Measurements from ENCODE around the gene APBA1.

Gene APBA1

DNA sequence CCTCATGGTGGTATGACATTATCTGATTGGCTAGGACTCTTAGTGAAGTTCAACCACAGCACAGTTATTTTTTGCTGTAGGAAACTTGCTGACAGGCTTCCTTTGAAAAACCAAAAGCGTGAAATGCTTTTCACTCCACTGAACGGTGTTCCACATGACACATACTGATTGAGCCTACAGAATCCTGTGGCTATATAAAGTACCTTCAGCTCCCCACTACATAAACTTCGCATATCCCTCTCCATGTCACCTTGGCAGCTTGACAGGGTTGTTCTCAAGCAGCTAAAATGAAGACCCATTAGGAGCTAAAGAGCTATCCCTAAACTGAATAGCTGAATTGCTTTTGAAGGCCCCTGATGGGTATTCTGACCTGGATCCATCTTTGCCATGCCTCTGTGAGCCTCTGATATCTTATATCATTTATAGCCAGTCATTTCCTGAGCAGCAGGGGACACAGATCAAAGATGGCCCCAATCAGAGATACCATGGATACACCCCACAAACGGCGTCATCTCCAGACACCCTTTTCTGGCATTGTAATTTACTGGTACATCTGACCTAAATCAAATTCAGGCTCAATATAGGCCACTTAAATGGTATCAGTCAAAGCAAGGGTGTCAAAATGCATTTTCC, 91.5 kb downstream of the APBA1 start:
- no peak overlapping the region for H3K4me3 ChIP-seq (ENCODE audit: low read length)
- no peaks in the 10 kb centered on the region for H3F3A ChIP-seq (ENCODE audit: control insufficient read depth, insufficient read depth)
- H3K36me3 ChIP-seq (ENCODE audit: control insufficient read depth, low read length), result no peaks in the 10 kb centered on the region
- H4K20me1 ChIP-seq (ENCODE audit: control insufficient read depth, insufficient read depth, low read depth, low read length), result no peaks in the 10 kb centered on the region
- no peak overlapping the region for H3K27ac ChIP-seq (ENCODE audit: low read depth, low read length)
- no peaks in the 10 kb centered on the region for H3K9me3 ChIP-seq (ENCODE audit: control insufficient read depth, insufficient read depth, low read length)
- no peaks in the 10 kb centered on the region for H3K9me2 ChIP-seq (replicated peaks; ENCODE audit: control insufficient read depth, low read length)
- H3K79me2 ChIP-seq (ENCODE audit: control insufficient read depth, low read length), result no peaks in the 10 kb centered on the region
- no peak overlapping the region for H3K4me2 ChIP-seq (ENCODE audit: low read length)
- TF ChIP-seq, protein P1, sequence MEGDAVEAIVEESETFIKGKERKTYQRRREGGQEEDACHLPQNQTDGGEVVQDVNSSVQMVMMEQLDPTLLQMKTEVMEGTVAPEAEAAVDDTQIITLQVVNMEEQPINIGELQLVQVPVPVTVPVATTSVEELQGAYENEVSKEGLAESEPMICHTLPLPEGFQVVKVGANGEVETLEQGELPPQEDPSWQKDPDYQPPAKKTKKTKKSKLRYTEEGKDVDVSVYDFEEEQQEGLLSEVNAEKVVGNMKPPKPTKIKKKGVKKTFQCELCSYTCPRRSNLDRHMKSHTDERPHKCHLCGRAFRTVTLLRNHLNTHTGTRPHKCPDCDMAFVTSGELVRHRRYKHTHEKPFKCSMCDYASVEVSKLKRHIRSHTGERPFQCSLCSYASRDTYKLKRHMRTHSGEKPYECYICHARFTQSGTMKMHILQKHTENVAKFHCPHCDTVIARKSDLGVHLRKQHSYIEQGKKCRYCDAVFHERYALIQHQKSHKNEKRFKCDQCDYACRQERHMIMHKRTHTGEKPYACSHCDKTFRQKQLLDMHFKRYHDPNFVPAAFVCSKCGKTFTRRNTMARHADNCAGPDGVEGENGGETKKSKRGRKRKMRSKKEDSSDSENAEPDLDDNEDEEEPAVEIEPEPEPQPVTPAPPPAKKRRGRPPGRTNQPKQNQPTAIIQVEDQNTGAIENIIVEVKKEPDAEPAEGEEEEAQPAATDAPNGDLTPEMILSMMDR (IDR thresholded peaks at IDR 0.05; ENCODE audit: low read depth, low read length, poor library complexity, severe bottlenecking), result no peak
- no peak for TF ChIP-seq EZH2phosphoT487 (IDR thresholded peaks at IDR 0.05; ENCODE audit: borderline replicate concordance, low read length)
- no peaks in the 10 kb centered on the region for H3K4me1 ChIP-seq (ENCODE audit: control insufficient read depth, low read length)
- H3K27me3 ChIP-seq (ENCODE audit: control insufficient read depth, low read length), result no peaks in the 10 kb centered on the region

DNA sequence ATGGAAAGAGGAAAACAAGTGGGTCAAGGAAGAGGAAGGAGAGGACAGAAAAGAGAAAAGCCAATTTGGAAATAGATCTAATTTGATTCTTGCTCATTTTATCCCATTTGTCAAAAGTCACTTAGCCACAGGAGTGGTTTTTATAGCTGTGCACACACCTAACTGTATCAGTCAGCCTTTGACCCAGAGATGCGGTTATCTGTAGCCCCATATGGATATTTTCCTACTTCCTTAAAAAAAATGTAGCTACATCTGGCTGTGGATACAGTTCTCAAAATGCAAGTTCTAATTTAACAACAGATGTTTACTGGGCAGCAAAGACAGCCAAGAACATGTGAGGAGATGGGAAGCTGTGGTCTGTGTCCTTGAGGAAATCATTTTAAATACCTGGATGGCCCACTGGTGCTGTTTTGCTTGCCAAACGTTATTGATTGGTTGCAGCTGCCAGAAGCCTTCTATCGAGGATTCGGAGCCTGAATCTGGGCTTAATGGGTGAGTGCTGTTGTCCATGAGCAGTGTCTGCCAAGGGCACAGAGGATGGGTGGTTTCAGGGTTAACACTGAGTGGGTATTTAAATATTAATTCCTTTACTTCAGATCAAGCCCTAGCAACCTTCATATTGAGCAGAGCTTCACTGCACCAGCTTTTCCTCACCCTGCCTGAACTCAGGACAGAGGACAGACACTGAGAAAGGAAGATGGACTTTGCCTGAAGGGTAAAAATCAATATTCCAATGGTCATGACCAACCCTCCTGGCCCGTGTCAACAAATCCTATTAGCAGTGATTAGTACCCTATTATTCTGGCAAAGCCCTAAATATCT, 92.2 kb downstream of the APBA1 start:
- Histone ChIP-seq H3K9me2 (replicated peaks; ENCODE audit: control insufficient read depth, low read length) (no peaks in the 10 kb centered on the region), H3F3A (ENCODE audit: control insufficient read depth, insufficient read depth) (no peaks in the 10 kb centered on the region), H3K79me2 (ENCODE audit: control insufficient read depth, low read length) (no peaks in the 10 kb centered on the region), H3K27ac (ENCODE audit: low read depth, low read length) (no peak overlapping the region), H3K4me2 (ENCODE audit: low read length) (no peak overlapping the region), H3K36me3 (ENCODE audit: control insufficient read depth, low read length) (no peaks in the 10 kb centered on the region), H3K27me3 (ENCODE audit: control insufficient read depth, low read length) (no peaks in the 10 kb centered on the region), H3K4me3 (ENCODE audit: low read length) (no peak overlapping the region), H4K20me1 (ENCODE audit: control insufficient read depth, insufficient read depth, low read depth, low read length) (no peaks in the 10 kb centered on the region), H3K4me1 (ENCODE audit: control insufficient read depth, low read length) (no peaks in the 10 kb centered on the region), H3K9me3 (ENCODE audit: control insufficient read depth, insufficient read depth, low read length) (no peaks in the 10 kb centered on the region)
- TF ChIP-seq, protein P1 (IDR thresholded peaks at IDR 0.05; ENCODE audit: low read depth, low read length, poor library complexity, severe bottlenecking), result no peak
- TF ChIP-seq EZH2phosphoT487 (IDR thresholded peaks at IDR 0.05; ENCODE audit: borderline replicate concordance, low read length), result no peak

DNA sequence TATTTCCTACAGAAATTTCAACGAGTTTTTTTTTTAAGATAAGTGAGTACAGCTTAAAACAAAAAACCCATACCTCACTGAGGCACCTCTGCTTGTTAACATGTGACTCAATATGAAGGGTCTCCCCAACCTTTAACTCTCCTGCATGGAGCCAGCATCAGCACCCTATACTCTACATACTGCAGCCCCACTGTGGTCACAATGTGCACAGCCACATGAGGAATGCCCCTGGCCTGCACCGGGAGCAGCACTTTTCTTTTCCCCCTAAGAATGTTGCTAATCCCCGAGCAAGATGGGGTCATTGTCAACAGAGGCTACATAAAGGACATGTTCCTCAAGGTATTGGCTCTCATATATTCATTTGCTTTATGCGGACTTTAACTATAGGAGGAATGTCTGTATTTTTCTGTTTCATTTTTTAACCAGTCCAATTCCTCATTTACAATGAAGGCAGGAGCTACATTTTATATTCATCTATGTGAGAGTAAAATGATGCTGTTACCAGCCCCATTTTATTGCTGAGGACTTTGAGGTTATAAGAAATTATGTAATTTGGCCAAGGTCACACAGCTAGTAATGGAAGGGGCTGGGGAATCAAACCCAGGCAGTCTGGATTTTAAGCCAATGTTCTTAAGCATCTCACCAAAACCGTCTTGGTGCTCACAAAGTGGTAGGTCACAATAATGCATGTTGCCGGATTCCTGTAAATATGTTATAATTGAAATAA, 93.0 kb downstream of the APBA1 start:
- H3K4me3 ChIP-seq (ENCODE audit: low read length), result no peak overlapping the region

More for the DNA sequence above, 93.0 kb downstream of the APBA1 start:
- Histone ChIP-seq H3K4me1 (ENCODE audit: control insufficient read depth, low read length) (no peaks in the 10 kb centered on the region), H3K27ac (ENCODE audit: low read depth, low read length) (no peak overlapping the region), H3K9me3 (ENCODE audit: control insufficient read depth, insufficient read depth, low read length) (no peaks in the 10 kb centered on the region), H3K36me3 (ENCODE audit: control insufficient read depth, low read length) (no peaks in the 10 kb centered on the region), H3K79me2 (ENCODE audit: control insufficient read depth, low read length) (no peaks in the 10 kb centered on the region), H3K27me3 (ENCODE audit: control insufficient read depth, low read length) (no peaks in the 10 kb centered on the region), H3K9me2 (replicated peaks; ENCODE audit: control insufficient read depth, low read length) (no peaks in the 10 kb centered on the region), H3K4me2 (ENCODE audit: low read length) (no peak overlapping the region), H4K20me1 (ENCODE audit: control insufficient read depth, insufficient read depth, low read depth, low read length) (no peaks in the 10 kb centered on the region), H3F3A (ENCODE audit: control insufficient read depth, insufficient read depth) (no peaks in the 10 kb centered on the region)
- TF ChIP-seq, protein P1 (IDR thresholded peaks at IDR 0.05; ENCODE audit: low read depth, low read length, poor library complexity, severe bottlenecking), result no peak
- TF ChIP-seq EZH2phosphoT487 (IDR thresholded peaks at IDR 0.05; ENCODE audit: borderline replicate concordance, low read length), result no peak
